LoVo (cell line): ENCODE data around the gene ABAT.
"Not testable (repeated sequence)": the region's sequence is repeated elsewhere in the genome, so short reads cannot be mapped to it uniquely, and the experiment has no call there.

Experiments
- DNase-seq: peaks from one replicate; pipeline ENCODE4 v3.0.0-alpha.2; 2016; ENCODE audit warnings: low spot score

The ABAT gene

GRCh38 chr16:8742068-8742467, 67.7 kb downstream of the ABAT start:
- no peak for DNase-seq

- not testable (repeated sequence) for DNase-seq
Measured at GRCh38 chr16:8748944-8749343, 74.5 kb downstream of the ABAT start.

DNA sequence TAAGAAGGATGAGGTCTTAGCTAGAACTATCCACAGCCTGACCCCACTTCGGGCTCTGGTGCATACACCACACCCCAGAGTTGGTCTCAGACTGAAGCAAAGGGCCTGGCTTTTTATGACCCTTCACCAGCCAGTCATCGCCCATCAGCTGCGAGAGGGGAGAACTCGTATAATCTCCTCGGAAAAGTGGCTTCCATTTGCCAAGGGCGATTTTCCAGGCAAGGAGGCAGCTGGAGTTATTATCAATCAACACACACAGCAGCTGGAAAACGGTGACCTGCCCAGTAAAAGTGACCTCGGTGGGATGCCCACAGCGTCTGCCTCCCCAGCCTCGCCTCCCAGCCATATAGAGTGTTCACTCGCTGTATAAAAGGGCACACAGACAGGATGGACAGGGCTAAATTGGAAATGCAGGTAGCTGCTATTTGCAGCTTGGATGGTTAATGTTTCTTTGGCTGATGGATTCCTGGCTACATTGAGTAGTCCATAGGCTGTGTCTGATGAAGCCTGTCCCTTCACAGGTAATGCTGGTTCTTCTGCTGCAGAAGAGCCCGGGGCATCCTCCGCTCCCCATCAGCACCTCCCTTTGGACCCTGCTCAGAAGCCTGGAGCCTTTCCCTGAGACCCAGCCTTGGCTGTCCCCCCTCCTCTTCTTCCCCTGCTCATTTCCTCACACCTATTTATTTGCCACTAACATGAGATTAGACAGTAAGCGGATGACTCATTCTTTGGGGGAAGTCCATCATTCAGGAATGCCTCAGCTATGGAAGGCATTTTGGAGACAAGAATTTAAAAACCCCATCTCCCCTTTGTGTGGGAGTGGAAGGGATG, 77.3 kb downstream of the ABAT start:
- peak; percentile 21 for DNase-seq

GRCh38 chr16:8752706-8753105, 78.3 kb downstream of the ABAT start:
- no peak for DNase-seq

- no peak for DNase-seq
Measured at GRCh38 chr16:8753416-8754054, 79.1 kb downstream of the ABAT start.

GRCh38 chr16:8756755-8757154, 82.3 kb downstream of the ABAT start:
- DNase-seq: no peak

DNA sequence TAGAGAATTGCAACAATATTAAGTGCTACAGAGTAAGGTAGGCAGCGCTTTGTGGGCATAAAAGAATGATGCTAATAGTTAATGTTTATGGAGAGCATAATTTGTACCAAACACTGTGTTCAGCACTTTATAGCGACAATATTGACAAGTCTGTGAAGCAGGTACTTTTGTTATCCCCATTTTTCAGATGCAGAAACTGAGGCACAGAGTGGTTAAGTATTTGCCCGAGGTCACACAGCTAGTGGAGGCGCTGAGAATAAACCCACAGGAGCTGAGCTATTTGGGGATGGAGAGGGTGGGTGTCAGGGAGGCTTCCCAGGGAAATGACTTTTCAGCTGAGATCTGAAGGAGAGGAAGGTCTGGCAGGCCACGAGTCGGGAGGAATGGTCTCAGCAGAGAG, 83.6 kb downstream of the ABAT start:
- no peak for DNase-seq

DNA sequence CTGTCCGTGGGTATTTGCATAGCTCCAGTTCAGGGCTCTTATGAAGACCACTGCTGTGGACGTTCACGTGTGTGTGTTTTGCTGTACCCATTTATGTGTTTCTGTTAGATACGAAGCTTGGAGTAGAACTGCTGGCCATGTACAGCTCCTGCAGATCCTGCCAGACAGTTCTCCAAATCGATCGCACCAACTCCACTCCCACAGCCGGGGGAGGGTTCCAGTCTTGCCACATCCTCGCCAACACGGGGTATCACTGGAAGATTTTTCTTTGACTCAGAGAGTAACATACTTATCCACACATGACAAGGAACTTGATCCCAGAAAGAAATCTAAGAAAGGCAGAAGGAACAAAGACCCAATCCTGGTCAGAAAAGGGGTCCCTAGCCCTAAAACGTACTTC, 85.6 kb downstream of the ABAT start:
- DNase-seq: no peak

GRCh38 chr16:8761078-8761477, 86.7 kb downstream of the ABAT start:
- DNase-seq: no peak

DNA sequence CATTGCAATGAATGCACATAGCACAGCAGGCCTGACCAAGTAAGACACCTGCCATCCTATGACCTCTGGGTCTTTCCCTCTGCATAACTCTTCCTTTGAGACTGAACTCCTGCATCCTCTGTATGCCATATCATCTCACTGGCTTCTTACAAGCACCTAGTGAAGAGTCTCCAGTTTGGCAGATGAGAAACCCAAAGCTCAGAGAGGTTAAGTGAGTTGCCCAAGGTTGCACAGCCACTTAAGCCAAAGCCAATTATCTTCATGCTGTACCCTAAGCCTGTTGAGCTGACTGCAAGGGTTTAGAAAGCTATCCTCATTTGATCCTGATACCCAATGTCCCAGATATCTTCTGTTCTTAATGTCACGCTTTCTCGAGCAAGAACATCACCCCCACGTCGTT, 87.8 kb downstream of the ABAT start:
- DNase-seq: no peak

GRCh38 chr16:8763083-8763482, 88.7 kb downstream of the ABAT start:
- no peak for DNase-seq

DNA sequence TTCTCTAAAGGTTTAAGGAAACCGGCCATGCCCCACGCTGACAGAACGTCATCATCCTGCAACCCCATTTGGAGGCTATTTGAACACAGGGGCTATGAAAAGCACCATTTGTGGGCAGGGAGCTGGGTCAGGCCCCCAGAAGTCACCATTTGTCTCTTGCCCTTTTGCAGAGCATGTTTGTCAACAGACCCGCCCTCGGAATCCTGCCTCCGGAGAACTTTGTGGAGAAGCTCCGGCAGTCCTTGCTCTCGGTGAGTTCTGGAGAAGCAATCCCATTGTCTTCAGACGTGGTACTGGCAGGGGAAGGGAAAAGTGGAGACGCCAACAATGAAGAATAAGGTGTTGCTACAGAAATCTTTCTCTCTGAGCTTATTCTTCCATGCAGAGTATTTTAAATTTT, 89.5 kb downstream of the ABAT start:
- no peak for DNase-seq

- no peak for DNase-seq
Measured at GRCh38 chr16:8764525-8765250, 90.3 kb downstream of the ABAT start.

DNA sequence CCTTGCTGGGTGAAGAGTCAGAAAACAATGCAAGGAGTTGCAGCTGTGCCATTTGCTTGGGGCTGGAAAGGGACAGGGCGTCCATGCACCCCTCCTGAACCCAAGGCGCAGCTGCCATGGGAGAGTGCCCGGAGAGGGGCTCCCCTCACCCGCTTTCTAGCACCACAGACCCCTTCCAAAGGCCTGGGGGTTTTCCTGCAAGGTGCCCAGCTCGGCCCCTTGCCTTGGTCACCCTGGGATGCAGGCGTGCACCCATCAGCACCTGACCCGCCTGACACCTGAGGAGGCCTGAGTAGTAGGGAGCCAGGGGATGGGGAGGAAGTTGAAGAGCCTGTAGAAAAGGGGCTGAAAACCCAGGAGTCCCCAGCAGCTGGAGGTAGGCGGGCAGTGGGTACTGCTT, 92.8 kb downstream of the ABAT start:
- no peak for DNase-seq

- DNase-seq: no peak
Measured at GRCh38 chr16:8768283-8768682, 93.9 kb downstream of the ABAT start.

DNA sequence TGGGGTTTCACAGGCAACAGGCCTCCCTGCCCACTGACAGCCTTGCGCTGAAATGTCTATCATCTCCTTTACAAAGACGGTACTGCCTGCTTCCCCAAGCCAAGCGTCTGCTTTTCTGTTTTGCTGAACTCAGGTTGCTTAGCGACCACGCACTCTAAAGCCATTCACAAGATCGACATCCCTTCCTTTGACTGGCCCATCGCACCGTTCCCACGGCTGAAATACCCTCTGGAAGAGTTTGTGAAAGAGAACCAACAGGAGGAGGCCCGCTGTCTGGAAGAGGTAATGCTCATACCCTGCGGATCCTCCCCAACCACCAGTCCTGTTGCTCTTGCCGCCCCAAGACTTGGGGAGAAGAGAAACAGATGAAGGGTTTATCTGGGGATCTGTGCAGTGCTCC, 94.3 kb downstream of the ABAT start:
- no peak for DNase-seq

GRCh38 chr16:8773537-8773936, 99.1 kb downstream of the ABAT start:
- no peak for DNase-seq

DNA sequence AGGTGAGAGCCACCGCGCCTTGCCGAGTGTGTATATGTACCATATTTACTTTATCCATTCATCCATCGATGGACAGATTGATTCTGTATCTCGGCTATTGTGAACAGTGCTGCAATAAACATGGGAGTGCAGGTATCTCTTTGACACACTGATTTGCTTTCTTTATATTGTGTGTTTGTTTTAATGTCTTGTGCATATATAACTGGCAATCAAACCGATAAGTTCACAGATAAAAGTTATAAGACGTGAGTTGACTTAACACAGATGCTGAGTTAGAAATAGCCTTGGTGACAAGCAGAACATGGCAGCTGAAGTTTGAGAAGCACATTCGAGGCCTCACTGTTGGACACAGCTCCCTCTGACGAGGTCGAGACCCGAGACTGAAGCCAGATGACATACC, 99.8 kb downstream of the ABAT start:
- DNase-seq: no peak

DNA sequence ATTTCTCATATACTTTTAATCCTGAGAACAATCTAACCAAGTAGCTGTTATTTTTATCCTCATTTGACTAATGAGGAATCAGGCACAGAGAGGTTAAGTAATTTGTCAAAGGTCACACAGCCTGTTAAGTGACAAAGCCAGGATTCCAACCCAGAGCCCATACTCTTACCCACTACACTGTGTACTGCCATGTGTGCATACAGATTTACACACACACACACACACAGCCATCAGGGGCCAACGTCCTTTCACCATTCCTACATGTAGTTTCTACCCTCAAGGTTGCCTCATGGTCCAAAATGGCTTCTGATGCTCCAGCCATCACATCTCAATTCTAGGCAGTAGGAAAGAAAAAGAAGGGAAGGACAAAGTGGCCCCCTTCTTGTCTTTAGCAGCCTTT, 100.9 kb downstream of the ABAT start:
- DNase-seq: no peak

DNA sequence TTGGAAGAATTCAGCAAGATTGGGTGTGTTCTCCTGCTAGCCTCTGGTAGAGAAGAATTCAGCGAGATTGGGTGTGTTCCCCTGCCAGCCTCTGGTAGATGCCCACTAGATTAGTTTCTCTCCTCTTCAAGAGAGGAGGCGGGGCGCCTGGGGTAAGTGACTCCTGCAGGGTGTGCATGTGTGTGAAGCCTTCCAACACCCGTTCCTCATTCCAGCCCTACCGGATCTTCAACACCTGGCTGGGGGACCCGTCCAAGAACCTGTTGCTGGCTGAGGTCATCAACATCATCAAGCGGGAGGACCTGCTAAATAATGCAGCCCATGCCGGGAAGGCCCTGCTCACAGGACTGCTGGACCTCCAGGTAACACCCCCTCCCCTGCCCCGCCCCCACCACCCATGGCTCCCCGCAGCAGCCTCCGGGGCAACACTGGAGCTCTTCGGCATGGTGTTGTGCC, 101.7 kb downstream of the ABAT start:
- DNase-seq: peak; percentile 25

- DNase-seq: no peak
Measured at GRCh38 chr16:8777217-8777616, 102.8 kb downstream of the ABAT start.

GRCh38 chr16:8781797-8782196, 107.4 kb downstream of the ABAT start:
- no peak for DNase-seq

DNA sequence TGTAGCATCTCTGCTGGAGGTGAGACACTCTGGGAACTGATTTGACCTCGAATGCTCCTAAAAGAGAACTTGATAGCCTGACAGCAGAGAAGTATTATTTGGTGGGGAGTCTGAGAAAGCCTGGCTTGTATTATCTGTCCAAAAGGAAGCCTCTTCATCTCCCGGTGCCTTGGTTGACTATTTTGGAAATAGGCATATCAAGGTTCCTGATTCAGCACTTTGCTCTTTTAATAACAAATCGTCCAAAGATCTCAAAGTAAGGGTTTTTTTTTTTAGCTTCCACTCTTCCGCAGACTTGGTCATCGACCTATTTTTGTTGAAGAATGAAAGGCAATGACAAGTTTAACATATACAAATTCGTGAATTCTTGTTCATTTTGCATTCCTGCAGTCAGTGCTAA, 108.3 kb downstream of the ABAT start:
- DNase-seq: no peak
